A549 (cell line): ENCODE results near the gene PALLD. TPM values are rescaled to one million over a fixed set of nuclear protein-coding genes. Genes with fewer than 3 reads are reported as not detected.

Source experiments
- ATAC-seq, 2 experiments: fragments of 200-7000 bp in 1 of 2; fragments of >200 bp in 1 of 2; cut with Nextera tagmentation in 1 of 2; cut with Tn5 transposase in 1 of 2; 3 replicates each; pipeline versions ENCODE4 v1.8.0 to v1.9.1; 2018 to 2020; ENCODE audit warnings: mild to moderate bottlenecking in 1 of 2, moderate library complexity in 1 of 2
- CTCF ChIA-PET: fragments of 300-600 bp; sonication (Branson Sonifier 250); formaldehyde crosslinking; extraction: SDS; loops from one replicate; lab custom pipeline; 2021; ENCODE audit warnings: antibody characterized with exemption, inconsistent platforms; lab: Yijun Ruan, JAX
- POLR2A ChIA-PET: fragments of 350-600 bp; formaldehyde crosslinking; extraction: SDS; loops from one replicate; lab custom pipeline; 2021; ENCODE audit warnings: antibody characterized with exemption, inconsistent platforms; lab: Yijun Ruan, JAX
- DNase-seq, 2 experiments: peaks; one replicate each; pipeline versions ENCODE4 v3.0.0 to v3.0.0-alpha.2; 2011 to 2016; ENCODE audit warnings: low read depth in 1 of 2, low spot score in 1 of 2
- FAIRE-seq: peaks from 2 replicates; lab custom pipeline; 2011; peaks lifted over from hg19 to GRCh38; lab: Jason Lieb, UNC
- H3K27ac ChIP-seq, 2 experiments: fragments of >200 bp; sonication (Bioruptor Twin); formaldehyde crosslinking; 3 replicates each; pipeline ENCODE4 v1.5.1; 2016 to 2017
- H3K4me1 ChIP-seq: fragments of >200 bp; sonication (Bioruptor Twin); formaldehyde crosslinking; 3 replicates; pipeline ENCODE4 v1.6.1; 2016
- H3K4me2 ChIP-seq: fragments of >200 bp; sonication (Bioruptor Twin); formaldehyde crosslinking; 3 replicates; pipeline ENCODE4 v1.6.1; 2016
- H3K4me3 ChIP-seq: fragments of >200 bp; sonication (Bioruptor Twin); formaldehyde crosslinking; 3 replicates; pipeline ENCODE4 v1.5.1; 2016
- H3K9me3 ChIP-seq: fragments of >200 bp; sonication (Bioruptor Twin); formaldehyde crosslinking; 3 replicates; pipeline ENCODE4 v1.6.1; 2016
- BCL3 ChIP-seq: fragments of >200 bp; sonication (Bioruptor Twin); formaldehyde crosslinking; IDR thresholded peaks from 3 replicates; pipeline ENCODE4 v1.6.1; 2016
- CEBPB ChIP-seq, 2 experiments: fragments of >200 bp in 1 of 2; sonication (Bioruptor Twin) in 1 of 2; formaldehyde crosslinking in 1 of 2; IDR thresholded peaks; 2 replicates each; pipeline ENCODE4 v1.6.1; 2012 to 2016
- EHMT2 ChIP-seq: fragments of 200-600 bp; sonication (generic); IDR thresholded peaks from 2 replicates; pipeline ENCODE4 v1.6.1; 2016; ENCODE audit warnings: antibody characterized with exemption, low read depth, mild to moderate bottlenecking, moderate library complexity
- ELK1 ChIP-seq: fragments of 150-350 bp; IDR thresholded peaks from 2 replicates; pipeline ENCODE4 v1.6.1; 2014; ENCODE audit warnings: low read depth, mild to moderate bottlenecking, low read length
- FOSB ChIP-seq: fragments of 250-450 bp; sonication (Bioruptor Pico); IDR thresholded peaks from 2 replicates; pipeline ENCODE4 v1.5.0; 2020; ENCODE audit warnings: mild to moderate bottlenecking, moderate library complexity
- FOSL2 ChIP-seq, 2 experiments: fragments of 450-650 bp in 1 of 2; fragments of >200 bp in 1 of 2; sonication (Bioruptor Twin) in 1 of 2; formaldehyde crosslinking; IDR thresholded peaks; 2 replicates each; pipeline versions ENCODE4 v1.5.0 to v1.6.1; 2016 to 2020; ENCODE audit warnings: mild to moderate bottlenecking in 1 of 2, moderate library complexity in 1 of 2
- FOXS1 ChIP-seq: fragments of 250-450 bp; sonication (Bioruptor Pico); IDR thresholded peaks from 2 replicates; pipeline ENCODE4 v1.5.0; 2020; ENCODE audit warnings: mild to moderate bottlenecking, moderate library complexity
- HDAC2 ChIP-seq: fragments of 200-600 bp; sonication (generic); IDR thresholded peaks from 2 replicates; pipeline ENCODE4 v1.6.1; 2016
- HES2 ChIP-seq: fragments of >200 bp; sonication (Bioruptor Twin); formaldehyde crosslinking; IDR thresholded peaks from 2 replicates; pipeline ENCODE4 v1.6.1; 2016
- HOXB5 ChIP-seq: fragments of 250-450 bp; sonication (Bioruptor Pico); IDR thresholded peaks from 2 replicates; pipeline ENCODE4 v1.5.0; 2020; ENCODE audit warnings: mild to moderate bottlenecking, moderate library complexity
- JUN ChIP-seq, 2 experiments: fragments of >200 bp; sonication (Bioruptor Twin); formaldehyde crosslinking; IDR thresholded peaks; 2 replicates in 1 of 2; 3 replicates in 1 of 2; pipeline ENCODE4 v1.6.1; 2016 to 2017
- JUNB ChIP-seq: fragments of >200 bp; sonication (Bioruptor Twin); formaldehyde crosslinking; IDR thresholded peaks from 2 replicates; pipeline ENCODE4 v1.6.1; 2016
- KDM1A ChIP-seq: fragments of 200-600 bp; sonication (generic); IDR thresholded peaks from 2 replicates; pipeline ENCODE4 v1.6.1; 2016; ENCODE audit warnings: low read depth, mild to moderate bottlenecking
- MAZ ChIP-seq: fragments of 150-350 bp; IDR thresholded peaks from 2 replicates; pipeline ENCODE4 v1.6.1; 2014; ENCODE audit warnings: antibody characterized with exemption, low read depth, low read length, borderline replicate concordance
- MYC ChIP-seq: IDR thresholded peaks from 2 replicates; pipeline ENCODE4 v1.6.1; 2012; ENCODE audit warnings: mild to moderate bottlenecking, inconsistent platforms, low read length, improper control_type of control experiment, borderline replicate concordance
- NPAS2 ChIP-seq: fragments of 250-450 bp; sonication (Bioruptor Pico); IDR thresholded peaks from 2 replicates; pipeline ENCODE4 v1.8.0; 2022; ENCODE audit warnings: mild to moderate bottlenecking, moderate library complexity, borderline replicate concordance
- PHF8 ChIP-seq: fragments of 200-600 bp; sonication (generic); IDR thresholded peaks from 2 replicates; pipeline ENCODE4 v1.6.1; 2016; ENCODE audit warnings: low read depth, mild to moderate bottlenecking, antibody characterized with exemption, moderate library complexity, borderline replicate concordance
- RNF2 ChIP-seq: fragments of 200-600 bp; sonication (generic); IDR thresholded peaks from 2 replicates; pipeline ENCODE4 v1.6.1; 2016; ENCODE audit warnings: low read depth, mild to moderate bottlenecking, antibody characterized with exemption, moderate library complexity, borderline replicate concordance
- SMC3 ChIP-seq: fragments of >200 bp; sonication (Bioruptor Twin); formaldehyde crosslinking; IDR thresholded peaks from 3 replicates; pipeline ENCODE4 v1.6.1; 2018; ENCODE audit warnings: inconsistent platforms
- SREBF2 ChIP-seq: fragments of 450-650 bp; IDR thresholded peaks from 2 replicates; pipeline ENCODE4 v1.6.1; 2014; ENCODE audit warnings: mild to moderate bottlenecking, moderate library complexity
- ZC3H11A ChIP-seq: fragments of 450-650 bp; IDR thresholded peaks from 2 replicates; pipeline ENCODE4 v1.6.1; 2014; ENCODE audit warnings: antibody characterized with exemption, mild to moderate bottlenecking
- WGBS: methylation state at CpG from one replicate; pipeline ENCODE4 v1.1.6; 2017; ENCODE audit errors: missing lambda C conversion rate; 5-methylcytosine and 5-hydroxymethylcytosine counted together
- polyA plus RNA-seq, 4 experiments: library from polyadenylated mRNA; depleted of rRNA in 3 of 4; stranded (reverse); fragments of >200 nt; fragmentation: RNase III in 1 of 4; extraction: RNeasy Plus Mini Kit Qiagen cat#74134 plus additional on column Dnase treatment in 1 of 4; gene quantifications; 2 replicates in 3 of 4; 3 replicates in 1 of 4; pipeline ENCODE4 v1.2.3, GENCODE V29; 2011 to 2017

PALLD gene
- polyA plus RNA-seq, 2 of the 4 experiments (the other 2 are of a cell fraction), result 88.8 to 113 TPM

GRCh38 chr4:168480931-168481611 lies 15.8 kb upstream of the PALLD start:
- DNase-seq, result peak; percentile 54 to 72
- peaks cover 42% of the 10 kb centered on the region for H3K4me1 ChIP-seq
- peak overlapping the region; percentile 89 for H3K4me2 ChIP-seq
- CTCF ChIA-PET, result no interaction called here
- TF ChIP-seq KDM1A (no peak), FOXS1 (no peak), HOXB5 (CRISPR knock-in tag) (0 out of 2 replicates have a peak, but pooled peaks have one; percentile 44), ZC3H11A (no peak), MAZ (no peak), CEBPB (IDR thresholded peaks at IDR 0.05) (peak; percentile 79 to 84), BCL3 (no peak), MYC (no peak), HDAC2 (no peak), FOSL2 (IDR thresholded peaks at IDR 0.05) (peak; percentile 88), FOSL2 (CRISPR knock-in tag; IDR thresholded peaks at IDR 0.05) (peak; percentile 95), SMC3 (no peak), ELK1 (no peak), FOSB (CRISPR knock-in tag) (no peak), JUNB (peak; percentile 82), RNF2 (no peak), PHF8 (no peak)
- TF ChIP-seq, all 56 proteins: peak for 4
- 4% methylated on average over 7 of the region's 7 CpGs for WGBS
- POLR2A ChIA-PET, result interaction anchor here (1.3 to 2.5 kb wide), 3 partner anchors 9 to 40 kb away, joined by 7 to 14 read pairs (median 7); no protein-coding TSS in a partner anchor
- FAIRE-seq, result no peak
- Histone ChIP-seq H3K27ac (peak overlapping the region; percentile 92 to 97), H3K9me3 (no peaks in the 10 kb centered on the region), H3K4me3 (peak overlapping the region; percentile 45)
- ATAC-seq, result peak; percentile 75

- H3K4me1 ChIP-seq, result peaks cover 40% of the 10 kb centered on the region
- ChIA-PET CTCF (no interaction called here), POLR2A (no interaction called here)
- WGBS, result 83% methylated on average over 7 of the region's 7 CpGs
- H3K4me3 ChIP-seq, result no peak overlapping the region
- H3K9me3 ChIP-seq, result no peaks in the 10 kb centered on the region
- ATAC-seq (no peak), DNase-seq (no peak), FAIRE-seq (no peak)
- no peak for TF ChIP-seq JUNB
- TF ChIP-seq JUN (IDR thresholded peaks at IDR 0.05), result no peak
- no peak for TF ChIP-seq SREBF2
- TF ChIP-seq EHMT2, result no peak
- TF ChIP-seq HES2, result no peak
- no peak overlapping the region for H3K4me2 ChIP-seq
- H3K27ac ChIP-seq, result peak overlapping the region in 1 of 2 experiments; percentile 97; a peak in 4 of 6 replicates
These were observed 13.0 kb upstream of the PALLD start for GRCh38 chr4:168483811-168484210.

- Histone ChIP-seq H3K4me1 (peaks cover 36% of the 10 kb centered on the region), H3K4me3 (no peak overlapping the region), H3K4me2 (no peak overlapping the region), H3K27ac (peak overlapping the region; percentile 92 to 97; a peak in 5 of 6 replicates), H3K9me3 (no peaks in the 10 kb centered on the region)
- CTCF ChIA-PET, result no interaction called here
- FAIRE-seq (no peak), DNase-seq (no peak), ATAC-seq (no peak)
- TF ChIP-seq SMC3, result no peak
- TF ChIP-seq NPAS2, result no peak
- POLR2A ChIA-PET, result no interaction called here
These were observed 12.2 kb upstream of the PALLD start for GRCh38 chr4:168484626-168485025.
